GM19239 (cell line): ENCODE data around the gene KRT7.
"Not testable (repeated sequence)": the region's sequence is repeated elsewhere in the genome, so short reads cannot be mapped to it uniquely, and the experiment has no call there.

Experiments
- DNase-seq: peaks from one replicate; pipeline ENCODE4 v3.0.0; 2011; ENCODE audit warnings: low spot score; ENCODE audit not compliant: insufficient read length
- FAIRE-seq: peaks from 2 replicates; lab custom pipeline; 2011; peaks lifted over from hg19 to GRCh38; lab: Jason Lieb, UNC

The KRT7 gene

GRCh38 chr12:52268212-52268611, 35.2 kb downstream of the KRT7 start:
- no peak for FAIRE-seq
- DNase-seq: no peak

GRCh38 chr12:52270541-52271070, 37.6 kb downstream of the KRT7 start:
- DNase-seq: no peak
- FAIRE-seq: no peak

- DNase-seq (no peak), FAIRE-seq (no peak)
Observed at GRCh38 chr12:52271158-52271557, 38.1 kb downstream of the KRT7 start.

- FAIRE-seq: no peak
- no peak for DNase-seq
Observed at GRCh38 chr12:52274521-52275120, 41.6 kb downstream of the KRT7 start, which contains the start of gene KRT86. TSS of gene KRT86 (plus strand) at chr12:52274645. CDS start at chr12:52301917, 27,272 bp downstream.

GRCh38 chr12:52275686-52276085, 42.6 kb downstream of the KRT7 start:
- no peak for DNase-seq
- FAIRE-seq: no peak

- FAIRE-seq (no peak), DNase-seq (no peak)
Observed at GRCh38 chr12:52277486-52278245, 44.6 kb downstream of the KRT7 start.

GRCh38 chr12:52278575-52279421, 45.8 kb downstream of the KRT7 start:
- peak; percentile 54 for FAIRE-seq
- DNase-seq: peak; percentile 84

GRCh38 chr12:52279422-52280318, 46.6 kb downstream of the KRT7 start:
- no peak for DNase-seq
- no peak for FAIRE-seq

GRCh38 chr12:52280319-52280795, 47.3 kb downstream of the KRT7 start:
- DNase-seq: no peak
- FAIRE-seq: no peak

- DNase-seq: no peak
- FAIRE-seq: no peak
Observed at GRCh38 chr12:52280796-52281560, 47.9 kb downstream of the KRT7 start.

- FAIRE-seq (no peak), DNase-seq (no peak)
Observed at GRCh38 chr12:52284562-52285171, 51.6 kb downstream of the KRT7 start.

- DNase-seq: no peak
- FAIRE-seq: no peak
Observed at GRCh38 chr12:52285172-52285745, 52.2 kb downstream of the KRT7 start.

- FAIRE-seq (no peak), DNase-seq (no peak)
Observed at GRCh38 chr12:52285851-52286530, 52.9 kb downstream of the KRT7 start.

GRCh38 chr12:52286857-52287785, 54.1 kb downstream of the KRT7 start:
- FAIRE-seq, DNase-seq: not testable (repeated sequence)

GRCh38 chr12:52287816-52288805, 55.1 kb downstream of the KRT7 start:
- peak; percentile 76 for FAIRE-seq
- not testable (repeated sequence) for DNase-seq
